DND-41 (cell line): ENCODE measurements around the gene RRAGD.

Experiments used
- ATAC-seq: fragments of 200-7000 bp; cut with Tn5 transposase; 3 replicates; pipeline ENCODE4 v1.9.1; 2021; ENCODE audit warnings: low read depth; ENCODE audit not compliant: insufficient read depth
- DNase-seq: peaks from one replicate; pipeline ENCODE4 v3.0.0-alpha.2; 2020
- H2AFZ ChIP-seq: 2 replicates; pipeline ENCODE4 v1.6.0; 2012; ENCODE audit warnings: low read depth, low read length
- H3K27ac ChIP-seq: 2 replicates; pipeline ENCODE4 v1.5.1; 2012; ENCODE audit warnings: low read length, inconsistent platforms
- H3K27me3 ChIP-seq: fragments of 200-600 bp; sonication (generic); 2 replicates; pipeline ENCODE4 v1.6.0; 2012; ENCODE audit warnings: low read length, mild to moderate bottlenecking, inconsistent platforms; ENCODE audit not compliant: insufficient read depth, poor library complexity
- H3K36me3 ChIP-seq: 2 replicates; pipeline ENCODE4 v1.5.1; 2012; ENCODE audit warnings: low read length, inconsistent platforms; ENCODE audit not compliant: insufficient read depth
- H3K4me1 ChIP-seq: 2 replicates; pipeline ENCODE4 v1.5.1; 2012; ENCODE audit warnings: mild to moderate bottlenecking, low read length; ENCODE audit not compliant: insufficient read depth
- H3K4me2 ChIP-seq: 2 replicates; pipeline ENCODE4 v1.6.0; 2012; ENCODE audit warnings: mild to moderate bottlenecking, moderate library complexity, low read length, inconsistent platforms; ENCODE audit not compliant: insufficient read depth
- H3K4me3 ChIP-seq, 2 experiments: fragments of 200-600 bp in 1 of 2; shearing (Covaris generic) in 1 of 2; 2 replicates each; pipeline ENCODE4 v1.5.1; 2012 to 2016; ENCODE audit warnings: inconsistent platforms in 2 of 2, low read length in 2 of 2, mild to moderate bottlenecking in 2 of 2, low read depth in 1 of 2, moderate library complexity in 1 of 2
- H3K79me2 ChIP-seq: 2 replicates; pipeline ENCODE4 v1.6.0; 2012; ENCODE audit warnings: low read length, inconsistent platforms; ENCODE audit not compliant: insufficient read depth
- H3K9ac ChIP-seq: 2 replicates; pipeline ENCODE4 v1.6.0; 2012; ENCODE audit warnings: low read depth, mild to moderate bottlenecking, inconsistent platforms, low read length, moderate library complexity
- H3K9me3 ChIP-seq: 2 replicates; pipeline ENCODE4 v1.5.1; 2012; ENCODE audit warnings: low read length, moderate library complexity, mild to moderate bottlenecking, inconsistent platforms; ENCODE audit not compliant: insufficient read depth, severe bottlenecking
- H4K20me1 ChIP-seq: 2 replicates; pipeline ENCODE4 v1.6.0; 2012; ENCODE audit warnings: low read length; ENCODE audit not compliant: insufficient read depth
- CTCF ChIP-seq: IDR thresholded peaks from 2 replicates; pipeline ENCODE4 v1.5.1; 2012; ENCODE audit warnings: borderline replicate concordance, low read length, moderate library complexity, mild to moderate bottlenecking; ENCODE audit not compliant: poor library complexity, severe bottlenecking; ENCODE audit errors: extremely low read depth
- EZH2 ChIP-seq: IDR thresholded peaks from 3 replicates; pipeline ENCODE4 v1.6.1; 2012; ENCODE audit warnings: borderline replicate concordance, low read depth, mild to moderate bottlenecking, moderate library complexity, low read length, inconsistent platforms; ENCODE audit not compliant: severe bottlenecking

RRAGD gene

GRCh38 chr6:89315249-89315885, 96.7 kb downstream of the RRAGD start, which contains the start of gene GABRR2:
GABRR2 (minus strand) TSS chr6:89315299; CDS start chr6:89315165, 134 bp downstream.
- no peak for ATAC-seq
- no peak for DNase-seq
- Histone ChIP-seq H3K9ac (no peak within 1 kb of the TSS), H4K20me1 (no peaks in the 10 kb centered on the region; the same call in 1 of the 2 replicates), H3K9me3 (no peaks in the 10 kb centered on the region), H3K4me1 (no peaks in the 10 kb centered on the region), H3K36me3 (no peaks in the 10 kb centered on the region), H3K27me3 (no peaks in the 10 kb centered on the region), H3K4me2 (no peak within 1 kb of the TSS), H3K27ac (no peak within 1 kb of the TSS), H3K4me3 (no peak within 1 kb of the TSS), H2AFZ (no peak within 1 kb of the TSS), H3K79me2 (no peaks in the 10 kb centered on the region)
- TF ChIP-seq EZH2 (no peak), CTCF (no peak)

- Histone ChIP-seq H2AFZ (no peak overlapping the region), H3K4me2 (no peak overlapping the region), H3K4me3 (no peak overlapping the region), H3K27ac (no peak overlapping the region), H3K79me2 (no peaks in the 10 kb centered on the region), H4K20me1 (no peaks in the 10 kb centered on the region; the same call in 1 of the 2 replicates), H3K27me3 (no peaks in the 10 kb centered on the region), H3K9ac (no peak overlapping the region), H3K4me1 (no peaks in the 10 kb centered on the region), H3K36me3 (no peaks in the 10 kb centered on the region), H3K9me3 (no peaks in the 10 kb centered on the region)
- ATAC-seq (no peak), DNase-seq (no peak)
- TF ChIP-seq CTCF: no peak
- TF ChIP-seq EZH2: no peak
These were observed 97.4 kb downstream of the RRAGD start for GRCh38 chr6:89314692-89315091.
